Stimulated activated effector memory CD8-positive, alpha-beta T cell treated with anti-CD3 and anti-CD28 coated beads, Interleukin-12 subunit alpha, Interleukin-12 subunit beta, amount 100 ng/mL, for 72 hours (primary cell): Measurements from ENCODE around the gene DAB1.

Experiments used
- ATAC-seq: fragments of 150-1000 bp; cut with Tn5 transposase; 2 replicates; pipeline ENCODE4 v1.10.0; 2021
- DNase-seq, 2 donors: peaks; one replicate each; pipeline ENCODE4 v3.0.0; 2021 to 2022; ENCODE audit warnings: low spot score in 2 of 2
- H3K27ac Mint-ChIP-seq: one replicate; pipeline ENCODE4 v1.8.0; 2022; ENCODE audit warnings: mild to moderate bottlenecking, mixed read lengths
- H3K36me3 Mint-ChIP-seq: one replicate; pipeline ENCODE4 v1.8.0; 2022; ENCODE audit warnings: mild to moderate bottlenecking, mixed read lengths
- H3K4me1 Mint-ChIP-seq: one replicate; pipeline ENCODE4 v1.8.0; 2022; ENCODE audit warnings: mixed read lengths
- H3K4me3 Mint-ChIP-seq: one replicate; pipeline ENCODE4 v1.8.0; 2022; ENCODE audit warnings: mild to moderate bottlenecking, mixed read lengths
- H3K9me3 Mint-ChIP-seq: one replicate; pipeline ENCODE4 v1.8.0; 2022; ENCODE audit warnings: mixed read lengths

DAB1 gene

GRCh38 chr1:57295326-57295725, 128.5 kb downstream of the DAB1 start:
- Mint-ChIP-seq H3K4me1 (no peaks in the 10 kb centered on the region), H3K27ac (no peak overlapping the region), H3K36me3 (peaks cover 1% of the 10 kb centered on the region), H3K9me3 (peaks cover 2% of the 10 kb centered on the region), H3K4me3 (no peak overlapping the region)
- ATAC-seq = no peak
- no peak for DNase-seq

GRCh38 chr1:57294177-57294576, 129.7 kb downstream of the DAB1 start:
- Mint-ChIP-seq H3K9me3 (no peaks in the 10 kb centered on the region), H3K36me3 (peaks cover 4% of the 10 kb centered on the region), H3K4me3 (no peak overlapping the region), H3K4me1 (no peaks in the 10 kb centered on the region), H3K27ac (no peak overlapping the region)
- ATAC-seq (no peak), DNase-seq (no peak)

GRCh38 chr1:57293214-57293613, 130.6 kb downstream of the DAB1 start:
- no peak overlapping the region for H3K4me3 Mint-ChIP-seq
- H3K4me1 Mint-ChIP-seq = no peaks in the 10 kb centered on the region
- H3K27ac Mint-ChIP-seq = no peak overlapping the region
- ATAC-seq = no peak
- H3K9me3 Mint-ChIP-seq = no peaks in the 10 kb centered on the region
- no peak for DNase-seq
- H3K36me3 Mint-ChIP-seq = peaks cover 4% of the 10 kb centered on the region

- Mint-ChIP-seq H3K27ac (no peak overlapping the region), H3K4me1 (no peaks in the 10 kb centered on the region), H3K4me3 (no peak overlapping the region), H3K9me3 (no peaks in the 10 kb centered on the region), H3K36me3 (peaks cover 4% of the 10 kb centered on the region)
- no peak for DNase-seq
- ATAC-seq = no peak
Observed at GRCh38 chr1:57289781-57290180, 134.1 kb downstream of the DAB1 start.

- Mint-ChIP-seq H3K27ac (no peak overlapping the region), H3K9me3 (no peaks in the 10 kb centered on the region), H3K4me1 (no peaks in the 10 kb centered on the region), H3K4me3 (no peak overlapping the region), H3K36me3 (peaks cover 4% of the 10 kb centered on the region)
- no peak for DNase-seq
- no peak for ATAC-seq
Observed at GRCh38 chr1:57285992-57286391, 137.9 kb downstream of the DAB1 start.

GRCh38 chr1:57282411-57282810, 141.4 kb downstream of the DAB1 start:
- ATAC-seq (no peak), DNase-seq (no peak)
- no peaks in the 10 kb centered on the region for H3K4me1 Mint-ChIP-seq
- H3K27ac Mint-ChIP-seq = no peak overlapping the region
- no peak overlapping the region for H3K4me3 Mint-ChIP-seq
- no peaks in the 10 kb centered on the region for H3K9me3 Mint-ChIP-seq
- no peaks in the 10 kb centered on the region for H3K36me3 Mint-ChIP-seq

- Mint-ChIP-seq H3K9me3 (no peaks in the 10 kb centered on the region), H3K36me3 (no peaks in the 10 kb centered on the region), H3K4me3 (no peak overlapping the region), H3K4me1 (no peaks in the 10 kb centered on the region), H3K27ac (no peak overlapping the region)
- DNase-seq (no peak), ATAC-seq (no peak)
Observed at GRCh38 chr1:57281324-57281723, 142.5 kb downstream of the DAB1 start.

GRCh38 chr1:57279909-57280666, 143.8 kb downstream of the DAB1 start:
- DNase-seq (no peak), ATAC-seq (no peak)
- Mint-ChIP-seq H3K36me3 (no peaks in the 10 kb centered on the region), H3K9me3 (no peaks in the 10 kb centered on the region), H3K4me3 (no peak overlapping the region), H3K4me1 (no peaks in the 10 kb centered on the region), H3K27ac (no peak overlapping the region)

- ATAC-seq (no peak), DNase-seq (no peak)
- Mint-ChIP-seq H3K4me3 (no peak overlapping the region), H3K27ac (no peak overlapping the region), H3K36me3 (no peaks in the 10 kb centered on the region), H3K9me3 (no peaks in the 10 kb centered on the region), H3K4me1 (no peaks in the 10 kb centered on the region)
Observed at GRCh38 chr1:57278558-57278957, 145.3 kb downstream of the DAB1 start.

- Mint-ChIP-seq H3K4me1 (no peaks in the 10 kb centered on the region), H3K36me3 (no peaks in the 10 kb centered on the region), H3K9me3 (no peaks in the 10 kb centered on the region), H3K27ac (no peak overlapping the region), H3K4me3 (no peak overlapping the region)
- no peak for DNase-seq
- no peak for ATAC-seq
Observed at GRCh38 chr1:57277681-57278080, 146.2 kb downstream of the DAB1 start.

GRCh38 chr1:57276918-57277317, 146.9 kb downstream of the DAB1 start:
- Mint-ChIP-seq H3K27ac (no peak overlapping the region), H3K36me3 (no peaks in the 10 kb centered on the region), H3K4me3 (no peak overlapping the region), H3K4me1 (no peaks in the 10 kb centered on the region), H3K9me3 (no peaks in the 10 kb centered on the region)
- ATAC-seq (no peak), DNase-seq (no peak)

GRCh38 chr1:57272601-57273000, 151.3 kb downstream of the DAB1 start:
- no peak for DNase-seq
- ATAC-seq = no peak
- Mint-ChIP-seq H3K4me3 (no peak overlapping the region), H3K36me3 (no peaks in the 10 kb centered on the region), H3K9me3 (no peaks in the 10 kb centered on the region), H3K27ac (no peak overlapping the region), H3K4me1 (peaks cover 4% of the 10 kb centered on the region)

GRCh38 chr1:57272150-57272549, 151.7 kb downstream of the DAB1 start:
- H3K36me3 Mint-ChIP-seq = no peaks in the 10 kb centered on the region
- no peak overlapping the region for H3K4me3 Mint-ChIP-seq
- ATAC-seq (no peak), DNase-seq (no peak)
- no peaks in the 10 kb centered on the region for H3K9me3 Mint-ChIP-seq
- H3K4me1 Mint-ChIP-seq = peaks cover 4% of the 10 kb centered on the region
- H3K27ac Mint-ChIP-seq = no peak overlapping the region

- Mint-ChIP-seq H3K27ac (no peak overlapping the region), H3K4me3 (no peak overlapping the region), H3K4me1 (peaks cover 4% of the 10 kb centered on the region), H3K36me3 (no peaks in the 10 kb centered on the region), H3K9me3 (no peaks in the 10 kb centered on the region)
- no peak for ATAC-seq
- no peak for DNase-seq
Observed at GRCh38 chr1:57270927-57271698, 152.7 kb downstream of the DAB1 start.

- Mint-ChIP-seq H3K36me3 (no peaks in the 10 kb centered on the region), H3K4me1 (peaks cover 4% of the 10 kb centered on the region), H3K4me3 (no peak overlapping the region), H3K27ac (no peak overlapping the region), H3K9me3 (no peaks in the 10 kb centered on the region)
- no peak for ATAC-seq
- DNase-seq = no peak
Observed at GRCh38 chr1:57269630-57270225, 154.1 kb downstream of the DAB1 start.

- DNase-seq = no peak
- peaks cover 4% of the 10 kb centered on the region for H3K4me1 Mint-ChIP-seq
- no peak overlapping the region for H3K27ac Mint-ChIP-seq
- H3K4me3 Mint-ChIP-seq = no peak overlapping the region
- no peaks in the 10 kb centered on the region for H3K9me3 Mint-ChIP-seq
- no peaks in the 10 kb centered on the region for H3K36me3 Mint-ChIP-seq
- ATAC-seq = no peak
Observed at GRCh38 chr1:57265104-57265503, 158.8 kb downstream of the DAB1 start.
